Fibroblast of lung (primary cell): Measurements from ENCODE around the gene DLX2.

Experiments used
- CTCF ChIP-seq, 2 donors: IDR thresholded peaks in 1 of 2; conservative IDR thresholded peaks in 1 of 2; 1 replicate in 1 of 2; 2 replicates in 1 of 2; pipeline ENCODE4 v1.5.1; 2011 to 2012; ENCODE audit warnings: low read length in 2 of 2, control low read depth in 1 of 2, inconsistent platforms in 1 of 2, low read depth in 1 of 2, mild to moderate bottlenecking in 1 of 2
- EZH2 ChIP-seq: IDR thresholded peaks from 2 replicates; pipeline ENCODE4 v1.5.1; 2012; ENCODE audit warnings: low read length, control low read depth, mild to moderate bottlenecking; ENCODE audit errors: missing control alignments

GRCh38 chr2:172088245-172089004 is 14.3 kb downstream of the DLX2 start:
- TF ChIP-seq CTCF (conservative IDR thresholded peaks at IDR 0.05 in 1 of 2, IDR thresholded peaks at IDR 0.05 in 1 of 2; ENCODE audit: low read depth in 1 of 2, low read length in 2 of 2) (no peak), EZH2 (peak; percentile 93)
